Fibroblast of skin of left quadriceps (primary cell): ENCODE results near the gene MCAM.

Source experiments
- DNase-seq, 2 experiments: peaks; one replicate each; pipeline ENCODE4 v3.0.0-alpha.2; 2013; ENCODE audit warnings: low read depth in 2 of 2

Gene MCAM

DNA sequence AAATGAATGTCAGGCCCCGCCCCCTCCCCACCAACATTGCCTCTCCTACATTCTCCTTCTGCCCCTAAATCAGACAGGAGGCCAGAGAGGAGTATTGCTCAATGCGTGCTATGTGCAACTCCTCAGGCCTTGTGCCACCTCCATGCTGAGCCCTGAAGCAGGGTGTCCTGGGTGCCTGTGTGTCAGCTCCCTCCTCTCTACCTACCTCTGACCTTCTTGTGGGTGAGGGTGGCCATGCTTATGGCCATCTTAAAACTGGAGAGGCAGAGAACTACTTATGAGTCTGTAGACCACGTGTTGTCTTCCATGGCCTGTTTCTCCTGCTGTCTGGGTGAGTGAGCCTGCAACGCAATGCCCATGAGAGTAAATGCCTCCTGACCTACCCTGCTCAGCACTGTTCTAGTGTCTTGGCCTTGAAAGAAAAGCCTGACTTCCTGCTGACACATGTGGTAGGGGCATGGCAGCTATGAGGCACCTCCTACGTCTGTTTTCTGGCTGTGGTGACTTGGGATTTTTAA lies 10.5 kb downstream of the MCAM start:
- DNase-seq = no peak

DNA sequence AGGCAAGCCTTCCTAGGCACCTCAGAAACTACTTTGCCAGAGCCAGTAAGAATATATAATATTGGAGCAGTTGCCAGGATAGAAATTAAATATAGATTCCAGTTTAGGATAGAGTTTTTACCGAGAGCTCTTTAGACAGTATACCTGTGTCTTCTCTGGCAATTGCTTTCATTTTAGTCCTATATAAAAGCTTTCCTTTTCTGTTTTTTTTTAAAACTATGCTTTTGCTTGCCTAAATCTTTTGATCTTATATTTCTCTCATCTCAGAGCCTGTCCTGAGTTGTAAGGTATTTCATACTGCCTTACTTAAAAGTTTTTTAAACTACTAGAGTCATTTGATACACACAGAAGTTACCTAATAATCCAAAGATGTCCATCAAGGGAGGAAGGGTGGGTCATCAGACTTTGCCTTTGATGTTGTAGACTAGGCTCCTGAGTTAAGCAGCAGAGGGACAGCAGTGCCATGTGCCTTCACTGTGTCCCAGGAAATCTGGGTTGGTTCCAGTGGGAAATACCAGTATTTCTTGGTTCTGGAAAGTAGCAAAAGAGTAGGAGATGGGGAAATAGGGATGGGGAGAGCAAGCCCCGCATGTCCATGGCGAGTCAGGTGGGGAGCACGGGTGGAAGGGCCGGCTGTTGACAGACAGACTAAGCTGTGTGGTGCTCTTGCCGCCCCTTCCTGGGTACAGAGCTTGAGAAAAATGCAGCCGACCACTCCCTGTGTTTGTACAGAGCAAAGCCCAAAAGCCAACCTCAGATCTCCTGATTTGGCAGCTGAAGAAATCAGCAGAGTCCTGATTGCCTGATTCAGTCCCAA lies 11.2 kb downstream of the MCAM start:
- DNase-seq = no peak

DNA sequence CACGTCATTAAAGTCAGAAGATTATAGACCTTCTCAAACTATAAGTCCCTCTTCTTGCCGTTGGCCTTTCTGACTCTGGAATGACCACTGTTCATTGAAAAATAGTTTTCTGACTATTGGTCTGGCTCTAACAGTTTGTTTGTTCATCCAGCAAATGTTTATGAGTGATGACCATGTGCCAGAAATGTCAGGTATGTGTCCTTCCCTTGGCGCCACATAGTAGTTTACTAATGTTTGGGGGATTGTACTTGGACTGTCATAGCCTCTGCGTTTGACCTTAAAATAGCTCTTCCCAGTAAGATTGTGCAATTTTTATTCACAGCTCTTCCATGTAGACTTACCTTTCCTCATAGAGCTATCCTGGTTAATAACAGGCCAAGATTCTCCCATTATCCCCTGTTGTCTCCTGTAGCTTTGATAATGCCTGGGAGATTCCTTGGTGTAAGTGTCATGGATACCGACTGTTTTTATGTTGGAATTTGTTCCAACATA lies 13.7 kb downstream of the MCAM start:
- DNase-seq = no peak

- DNase-seq = no peak
Observed at GRCh38 chr11:119300198-119300964, 16.5 kb downstream of the MCAM start.

DNA sequence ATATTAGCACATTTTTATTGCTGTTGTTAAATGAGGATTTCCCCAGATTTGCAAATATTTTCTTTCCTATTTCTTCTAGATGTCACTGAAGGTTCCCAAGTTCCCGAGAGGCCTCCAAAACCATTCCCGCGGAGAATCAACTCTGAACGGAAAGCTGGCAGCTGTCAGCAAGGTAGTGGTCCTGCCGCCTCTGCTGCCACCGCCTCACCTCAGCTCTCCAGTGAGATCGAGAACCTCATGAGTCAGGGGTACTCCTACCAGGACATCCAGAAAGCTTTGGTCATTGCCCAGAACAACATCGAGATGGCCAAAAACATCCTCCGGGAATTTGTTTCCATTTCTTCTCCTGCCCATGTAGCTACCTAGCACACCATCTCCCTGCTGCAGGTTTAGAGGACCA lies 17.5 kb downstream of the MCAM start:
- no peak for DNase-seq

GRCh38 chr11:119298726-119299125 lies 18.2 kb downstream of the MCAM start:
- DNase-seq = no peak

DNA sequence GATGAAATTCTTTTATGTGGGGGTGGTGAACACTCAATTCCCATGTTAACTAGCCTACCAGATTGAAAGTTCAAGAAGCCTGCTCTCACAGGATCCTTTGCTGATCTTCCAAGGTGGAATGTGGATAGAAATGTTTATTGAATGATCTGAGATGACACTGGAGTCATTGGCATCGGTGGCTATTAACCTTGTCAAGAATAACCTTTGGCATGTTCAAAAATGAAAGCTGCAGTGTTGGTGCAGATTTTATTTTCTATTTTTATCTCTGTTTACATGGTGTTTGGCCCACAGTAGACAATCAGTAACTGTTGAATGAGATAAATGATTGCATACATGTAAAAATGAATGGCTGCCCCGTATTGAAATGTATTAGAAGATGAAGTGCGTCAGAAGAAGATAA lies 19.0 kb downstream of the MCAM start:
- no peak for DNase-seq

GRCh38 chr11:119295178-119295577 lies 21.8 kb downstream of the MCAM start:
- DNase-seq = no peak

DNA sequence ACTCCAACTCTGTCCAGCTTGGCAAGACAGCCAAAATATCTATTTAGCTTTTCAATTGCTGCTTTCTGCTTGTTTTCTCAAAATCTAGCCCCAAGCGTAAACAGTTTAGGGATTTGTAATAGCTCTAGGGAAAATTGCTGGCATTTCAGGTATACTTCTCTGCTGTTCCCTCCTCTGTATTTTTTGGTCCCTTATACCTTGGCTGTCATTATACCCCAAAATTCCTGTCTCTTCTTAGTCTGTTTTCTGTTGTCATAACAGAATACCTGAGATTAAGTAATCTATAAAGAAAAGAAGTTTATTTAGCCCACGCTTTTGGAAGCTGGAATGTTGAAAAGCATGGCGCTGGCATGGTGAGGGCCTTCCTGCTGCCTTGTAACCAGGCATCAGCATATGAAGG lies 23.5 kb downstream of the MCAM start:
- no peak for DNase-seq

- no peak for DNase-seq
Observed at GRCh38 chr11:119290894-119291497, 25.9 kb downstream of the MCAM start.

DNA sequence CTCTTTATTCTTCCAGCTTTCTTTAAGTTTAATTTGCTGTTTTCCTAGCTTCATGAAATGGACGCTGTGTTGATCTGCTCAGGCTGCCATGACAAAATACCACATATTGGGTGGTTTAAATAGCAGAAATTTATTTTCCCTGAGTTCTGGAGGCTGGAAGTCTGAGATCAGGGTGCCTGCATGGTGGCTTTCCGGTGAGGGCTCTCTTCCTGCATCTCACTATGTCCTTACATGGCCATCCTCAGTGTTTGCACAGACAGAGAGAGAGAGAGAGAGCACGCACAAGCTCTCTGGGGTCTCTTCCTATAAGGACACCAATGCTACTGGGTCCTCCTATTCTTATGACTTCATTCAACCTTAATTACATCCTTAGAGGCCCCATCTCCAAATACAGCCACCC lies 28.7 kb downstream of the MCAM start:
- no peak for DNase-seq

GRCh38 chr11:119285431-119285830 lies 31.5 kb downstream of the MCAM start:
- no peak for DNase-seq

GRCh38 chr11:119284344-119285157 lies 32.4 kb downstream of the MCAM start:
- DNase-seq = peak in 1 of 2 experiments; percentile 26

GRCh38 chr11:119282495-119282894 lies 34.4 kb downstream of the MCAM start:
- DNase-seq = no peak

DNA sequence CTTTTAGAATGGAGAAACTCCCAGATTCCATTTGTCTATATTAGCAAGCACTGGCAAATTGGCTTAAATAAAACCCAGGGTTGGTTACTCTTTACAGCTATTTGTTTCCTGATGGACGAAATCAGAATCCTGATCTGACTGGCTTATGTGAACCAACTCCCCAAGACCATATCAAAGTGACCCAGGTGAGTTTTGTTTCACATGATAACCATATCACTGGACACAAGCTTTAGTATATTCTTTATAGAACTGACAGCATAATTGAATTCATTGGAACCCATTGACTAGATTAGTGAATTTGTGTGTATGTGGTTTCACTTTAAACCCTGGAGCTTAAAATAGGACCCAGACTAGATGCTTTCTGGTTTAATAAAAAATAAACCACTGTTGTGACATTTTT lies 39.3 kb downstream of the MCAM start:
- DNase-seq = no peak

DNA sequence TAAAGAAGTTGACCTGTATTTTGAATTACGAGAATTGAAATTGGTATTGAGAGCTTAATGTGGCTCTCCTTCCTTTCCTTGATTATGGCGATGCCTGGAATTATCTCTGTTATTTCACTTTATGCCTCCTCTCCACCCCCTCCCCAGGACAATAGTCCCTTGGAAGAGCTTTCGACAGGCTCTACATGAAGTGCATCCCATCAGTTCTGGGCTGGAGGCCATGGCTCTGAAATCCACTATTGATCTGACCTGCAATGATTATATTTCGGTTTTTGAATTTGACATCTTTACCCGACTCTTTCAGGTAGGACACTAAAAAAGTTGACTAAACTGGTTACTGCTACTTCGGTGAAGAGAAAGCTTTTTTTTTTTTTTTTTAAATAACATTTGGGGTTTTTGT lies 43.2 kb downstream of the MCAM start:
- no peak for DNase-seq

GRCh38 chr11:119267645-119268044 lies 49.3 kb downstream of the MCAM start:
- no peak for DNase-seq

DNA sequence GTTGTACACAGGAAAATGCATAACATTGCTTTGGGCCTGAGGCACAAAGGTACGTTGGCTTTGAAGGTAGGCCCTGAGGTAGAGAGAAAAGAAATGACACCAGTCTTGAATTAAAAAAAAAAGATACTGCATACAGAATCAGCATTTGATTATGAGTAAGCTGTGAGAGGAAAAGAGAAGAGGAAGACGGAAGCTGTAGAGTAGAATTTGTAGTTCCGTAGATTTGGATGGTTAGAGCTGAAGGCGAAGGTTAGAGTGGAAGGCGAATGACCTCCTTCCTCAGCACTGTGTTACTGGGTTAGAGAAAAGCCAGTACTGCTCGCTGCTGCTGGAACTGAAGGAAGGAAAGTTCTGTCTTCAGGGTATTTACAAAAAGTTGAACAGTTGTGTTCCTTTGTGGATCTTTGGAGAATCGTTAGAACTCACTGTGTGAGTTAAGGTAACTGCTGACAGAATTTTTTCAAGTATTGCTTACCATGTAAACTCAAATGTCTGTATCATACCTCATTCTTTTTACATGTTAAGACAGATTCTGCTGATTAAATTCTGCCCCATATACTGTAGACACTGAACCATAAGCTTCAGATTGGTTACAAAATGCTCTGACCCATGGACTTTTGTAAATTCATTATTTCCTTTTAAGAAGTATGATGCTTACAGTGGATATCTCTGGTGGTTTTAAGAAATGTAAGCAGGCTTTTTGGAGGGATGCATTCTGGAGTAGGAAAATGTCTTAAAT lies 50.2 kb downstream of the MCAM start:
- DNase-seq = no peak

- DNase-seq = no peak
Observed at GRCh38 chr11:119266063-119266462, 50.9 kb downstream of the MCAM start.

DNA sequence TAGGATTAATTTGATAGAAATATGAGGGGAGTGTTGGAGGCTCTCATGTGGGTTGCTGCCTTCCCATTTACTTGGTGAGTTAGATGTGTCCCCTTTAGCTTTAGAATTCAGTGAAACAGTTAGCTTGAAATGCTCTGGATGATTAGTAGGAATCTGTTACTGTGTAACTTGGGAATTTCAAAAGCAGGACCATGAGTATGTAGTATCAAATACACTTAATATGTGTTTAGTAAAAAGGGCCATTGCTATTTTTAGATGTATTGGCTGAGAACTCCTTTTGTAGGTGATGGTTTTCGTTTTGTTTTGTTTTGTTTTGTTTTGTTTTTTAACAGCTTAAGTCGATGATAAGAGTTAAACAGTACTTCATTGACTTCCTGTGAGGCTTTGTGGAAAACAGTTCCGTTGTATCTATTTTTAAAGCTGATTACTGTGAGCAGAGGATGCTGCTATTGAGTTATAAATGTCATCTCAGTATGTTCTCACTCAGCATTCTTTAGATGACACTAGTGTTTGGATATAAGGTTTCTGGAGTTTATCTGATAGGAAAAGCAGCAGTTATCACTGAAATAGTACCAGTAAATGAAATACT lies 53.5 kb downstream of the MCAM start:
- DNase-seq = no peak
